ENCODE data around the gene DAP3.
"Not testable (repeated sequence)": the region's sequence is repeated elsewhere in the genome, so short reads cannot be mapped to it uniquely, and the experiment has no call there.

DAP3 gene

GRCh38 chr1:155703216-155703615, 14.3 kb downstream of the DAP3 start:
- H3K36me3 Mint-ChIP-seq (ENCODE audit: low read depth), result peaks cover 60% of the 10 kb centered on the region

GRCh38 chr1:155704414-155704813, 15.5 kb downstream of the DAP3 start:
- not testable (repeated sequence) for DNase-seq; H3K27me3 Mint-ChIP-seq (ENCODE audit: low read depth, poor library complexity); H3K4me1 Mint-ChIP-seq; H3K27ac Mint-ChIP-seq; H3K4me3 Mint-ChIP-seq
- peaks cover 40% of the 10 kb centered on the region for H3K9me3 Mint-ChIP-seq
- peaks cover 59% of the 10 kb centered on the region for H3K36me3 Mint-ChIP-seq (ENCODE audit: low read depth)

More at GRCh38 chr1:155703216-155703615, 14.3 kb downstream of the DAP3 start:
- no peak overlapping the region for H3K4me3 Mint-ChIP-seq
- peaks cover 44% of the 10 kb centered on the region for H3K9me3 Mint-ChIP-seq
- no peak overlapping the region for H3K27ac Mint-ChIP-seq
- TF ChIP-seq CTCF (IDR thresholded peaks at IDR 0.05), result no peak
- peaks cover 6% of the 10 kb centered on the region for H3K27me3 Mint-ChIP-seq (ENCODE audit: low read depth, poor library complexity)
- DNase-seq, result no peak
- H3K4me1 Mint-ChIP-seq, result no peaks in the 10 kb centered on the region

GRCh38 chr1:155706139-155706538, 17.2 kb downstream of the DAP3 start:
- Mint-ChIP-seq H3K4me3 (no peak overlapping the region), H3K36me3 (ENCODE audit: low read depth) (peaks cover 58% of the 10 kb centered on the region), H3K27me3 (ENCODE audit: low read depth, poor library complexity) (peaks cover 3% of the 10 kb centered on the region), H3K9me3 (peaks cover 33% of the 10 kb centered on the region), H3K27ac (no peak overlapping the region), H3K4me1 (no peaks in the 10 kb centered on the region)
- no peak for TF ChIP-seq CTCF (IDR thresholded peaks at IDR 0.05)
- DNase-seq, result no peak

GRCh38 chr1:155709391-155709790, 20.5 kb downstream of the DAP3 start:
- no peak for TF ChIP-seq CTCF (IDR thresholded peaks at IDR 0.05)

GRCh38 chr1:155711457-155711856, 22.6 kb downstream of the DAP3 start:
- H3K27me3 Mint-ChIP-seq (ENCODE audit: low read depth, poor library complexity); H3K4me1 Mint-ChIP-seq; DNase-seq; H3K27ac Mint-ChIP-seq; H3K4me3 Mint-ChIP-seq: not testable (repeated sequence)
- H3K9me3 Mint-ChIP-seq, result peaks cover 20% of the 10 kb centered on the region
- peaks cover 72% of the 10 kb centered on the region for H3K36me3 Mint-ChIP-seq (ENCODE audit: low read depth)

More at GRCh38 chr1:155709391-155709790, 20.5 kb downstream of the DAP3 start:
- no peak for DNase-seq
- Mint-ChIP-seq H3K27me3 (ENCODE audit: low read depth, poor library complexity) (no peaks in the 10 kb centered on the region), H3K9me3 (peaks cover 26% of the 10 kb centered on the region), H3K4me3 (no peak overlapping the region), H3K4me1 (no peaks in the 10 kb centered on the region), H3K36me3 (ENCODE audit: low read depth) (peaks cover 73% of the 10 kb centered on the region), H3K27ac (no peak overlapping the region)

- not testable (repeated sequence) for H3K27ac Mint-ChIP-seq; H3K4me3 Mint-ChIP-seq; H3K27me3 Mint-ChIP-seq (ENCODE audit: low read depth, poor library complexity); DNase-seq; H3K4me1 Mint-ChIP-seq
- peaks cover 15% of the 10 kb centered on the region for H3K9me3 Mint-ChIP-seq
- H3K36me3 Mint-ChIP-seq (ENCODE audit: low read depth), result peaks cover 77% of the 10 kb centered on the region
These were observed 23.7 kb downstream of the DAP3 start for GRCh38 chr1:155712636-155713035.

- Mint-ChIP-seq H3K36me3 (ENCODE audit: low read depth) (peaks cover 77% of the 10 kb centered on the region), H3K27ac (no peak overlapping the region), H3K4me3 (no peak overlapping the region), H3K4me1 (no peaks in the 10 kb centered on the region), H3K27me3 (ENCODE audit: low read depth, poor library complexity) (no peaks in the 10 kb centered on the region), H3K9me3 (peaks cover 11% of the 10 kb centered on the region)
- TF ChIP-seq CTCF (IDR thresholded peaks at IDR 0.05), result no peak
- DNase-seq, result no peak
These were observed 24.2 kb downstream of the DAP3 start for GRCh38 chr1:155713075-155713474.

- H3K9me3 Mint-ChIP-seq; H3K27ac Mint-ChIP-seq; DNase-seq; H3K27me3 Mint-ChIP-seq (ENCODE audit: low read depth, poor library complexity); H3K4me3 Mint-ChIP-seq; H3K4me1 Mint-ChIP-seq: not testable (repeated sequence)
- H3K36me3 Mint-ChIP-seq (ENCODE audit: low read depth), result peaks cover 64% of the 10 kb centered on the region
These were observed 26.2 kb downstream of the DAP3 start for GRCh38 chr1:155715056-155715455.

Measured in nephron progenitor cell (in vitro differentiated cells).